Measurements from ENCODE around the gene GNAI3.

GNAI3 gene

GRCh38 chr1:109634292-109634691 is 85.9 kb downstream of the GNAI3 start:
- no peak overlapping the region for H2AFZ ChIP-seq (ENCODE audit: low read depth, low read length)
- TF ChIP-seq CTCF (IDR thresholded peaks at IDR 0.05; ENCODE audit: borderline replicate concordance, extremely low read depth, low read length, poor library complexity, severe bottlenecking): no peak
- TF ChIP-seq EZH2 (IDR thresholded peaks at IDR 0.05; ENCODE audit: borderline replicate concordance, low read depth, low read length, severe bottlenecking): no peak
- H3K79me2 ChIP-seq (ENCODE audit: insufficient read depth, low read length): no peaks in the 10 kb centered on the region
- no peak overlapping the region for H3K27ac ChIP-seq (ENCODE audit: low read length)
- ATAC-seq (ENCODE audit: insufficient read depth, low read depth) (no peak), DNase-seq (no peak)
- no peak overlapping the region for H3K9ac ChIP-seq (ENCODE audit: low read depth, low read length)
- H3K9me3 ChIP-seq (ENCODE audit: insufficient read depth, low read length, severe bottlenecking): no peaks in the 10 kb centered on the region
- H3K36me3 ChIP-seq (ENCODE audit: insufficient read depth, low read length): peaks cover 26% of the 10 kb centered on the region
- no peaks in the 10 kb centered on the region for H3K27me3 ChIP-seq (ENCODE audit: insufficient read depth, low read length, poor library complexity)
- H3K4me3 ChIP-seq (ENCODE audit: low read depth in 1 of 2, low read length in 2 of 2): no peak overlapping the region
- H4K20me1 ChIP-seq (ENCODE audit: insufficient read depth, low read length): no peaks in the 10 kb centered on the region
- H3K4me1 ChIP-seq (ENCODE audit: insufficient read depth, low read length): no peaks in the 10 kb centered on the region
- H3K4me2 ChIP-seq (ENCODE audit: insufficient read depth, low read length): no peak overlapping the region

- DNase-seq: no peak
Measured at GRCh38 chr1:109634771-109635750, 86.6 kb downstream of the GNAI3 start.

GRCh38 chr1:109635862-109636200 is 87.4 kb downstream of the GNAI3 start:
- Histone ChIP-seq H3K4me2 (ENCODE audit: insufficient read depth, low read length) (no peak overlapping the region), H3K36me3 (ENCODE audit: insufficient read depth, low read length) (peaks cover 13% of the 10 kb centered on the region), H3K27me3 (ENCODE audit: insufficient read depth, low read length, poor library complexity) (no peaks in the 10 kb centered on the region), H3K4me1 (ENCODE audit: insufficient read depth, low read length) (peaks cover 2% of the 10 kb centered on the region), H3K9ac (ENCODE audit: low read depth, low read length) (no peak overlapping the region), H2AFZ (ENCODE audit: low read depth, low read length) (no peak overlapping the region), H4K20me1 (ENCODE audit: insufficient read depth, low read length) (no peaks in the 10 kb centered on the region), H3K27ac (ENCODE audit: low read length) (no peak overlapping the region), H3K9me3 (ENCODE audit: insufficient read depth, low read length, severe bottlenecking) (no peaks in the 10 kb centered on the region), H3K79me2 (ENCODE audit: insufficient read depth, low read length) (no peaks in the 10 kb centered on the region), H3K4me3 (ENCODE audit: low read depth in 1 of 2, low read length in 2 of 2) (no peak overlapping the region)
- ATAC-seq (ENCODE audit: insufficient read depth, low read depth) (no peak), DNase-seq (no peak)
- TF ChIP-seq CTCF (IDR thresholded peaks at IDR 0.05; ENCODE audit: borderline replicate concordance, extremely low read depth, low read length, poor library complexity, severe bottlenecking): no peak
- no peak for TF ChIP-seq EZH2 (IDR thresholded peaks at IDR 0.05; ENCODE audit: borderline replicate concordance, low read depth, low read length, severe bottlenecking)

More at GRCh38 chr1:109634771-109635750, 86.6 kb downstream of the GNAI3 start:
- ATAC-seq (ENCODE audit: insufficient read depth, low read depth): no peak
- Histone ChIP-seq H3K27me3 (ENCODE audit: insufficient read depth, low read length, poor library complexity) (no peaks in the 10 kb centered on the region), H3K27ac (ENCODE audit: low read length) (no peak overlapping the region), H2AFZ (ENCODE audit: low read depth, low read length) (no peak overlapping the region), H3K9ac (ENCODE audit: low read depth, low read length) (no peak overlapping the region), H3K79me2 (ENCODE audit: insufficient read depth, low read length) (no peaks in the 10 kb centered on the region), H3K4me1 (ENCODE audit: insufficient read depth, low read length) (no peaks in the 10 kb centered on the region), H3K4me2 (ENCODE audit: insufficient read depth, low read length) (no peak overlapping the region), H3K9me3 (ENCODE audit: insufficient read depth, low read length, severe bottlenecking) (no peaks in the 10 kb centered on the region), H3K4me3 (ENCODE audit: low read depth in 1 of 2, low read length in 2 of 2) (no peak overlapping the region), H3K36me3 (ENCODE audit: insufficient read depth, low read length) (peaks cover 18% of the 10 kb centered on the region), H4K20me1 (ENCODE audit: insufficient read depth, low read length) (no peaks in the 10 kb centered on the region)
- TF ChIP-seq EZH2 (IDR thresholded peaks at IDR 0.05; ENCODE audit: borderline replicate concordance, low read depth, low read length, severe bottlenecking): no peak
- no peak for TF ChIP-seq CTCF (IDR thresholded peaks at IDR 0.05; ENCODE audit: borderline replicate concordance, extremely low read depth, low read length, poor library complexity, severe bottlenecking)

Data from DND-41 (cell line).